Ovary (tissue), 9 donors: Measurements from ENCODE around the gene SELENOT. TPM values are rescaled to one million over a fixed set of nuclear protein-coding genes. Genes with fewer than 3 reads are reported as not detected.
A peak's percentile ranks its signal among the peaks of the same experiment; 100 is the strongest.

Experiments
- DNase-seq, 5 donors: peaks; one replicate each; pipeline ENCODE4 v3.0.0-alpha.2; 2019 to 2020
- H3K27ac ChIP-seq, 2 donors: fragments of 200-600 bp; one replicate each; pipeline versions ENCODE4 v1.5.1 to v1.8.0; 2019 to 2022
- H3K27me3 ChIP-seq: fragments of 200-600 bp; one replicate; pipeline ENCODE4 v1.8.0; 2022
- H3K36me3 ChIP-seq: fragments of 200-600 bp; sonication (generic); one replicate; pipeline ENCODE4 v1.5.1; 2019
- H3K4me1 ChIP-seq: one replicate; pipeline ENCODE4 v1.8.1; 2013; ENCODE audit warnings: mild to moderate bottlenecking, moderate library complexity; ENCODE audit not compliant: insufficient read depth
- H3K4me3 ChIP-seq: fragments of 200-600 bp; sonication (generic); one replicate; pipeline ENCODE4 v1.5.1; 2017
- H3K9me3 ChIP-seq, 2 donors: fragments of 200-600 bp in 1 of 2; sonication (generic) in 1 of 2; one replicate each; pipeline versions ENCODE4 v1.5.1 to v1.8.1; 2013 to 2019; ENCODE audit warnings: mild to moderate bottlenecking in 1 of 2, moderate library complexity in 1 of 2
- CTCF ChIP-seq, 3 donors: fragments of 450-650 bp in 2 of 3; fragments of 200-600 bp in 1 of 3; IDR thresholded peaks; one replicate each; pipeline versions ENCODE4 v1.5.1 to v1.8.0; 2016 to 2022; ENCODE audit warnings: antibody characterized with exemption in 3 of 3, mild to moderate bottlenecking in 1 of 3
- EP300 ChIP-seq: sonication (generic); formaldehyde crosslinking; IDR thresholded peaks from one replicate; pipeline ENCODE4 v1.6.1; 2017; ENCODE audit warnings: antibody characterized with exemption
- POLR2A ChIP-seq: fragments of 450-650 bp; IDR thresholded peaks from one replicate; pipeline ENCODE4 v1.6.1; 2017; ENCODE audit warnings: antibody characterized with exemption, mild to moderate bottlenecking, moderate library complexity
- WGBS, 3 donors: extraction: QIAGEN DNeasy Blood & Tissue Kit in 1 of 3; methylation state at CpG; one replicate each; pipeline versions ENCODE4 v1.1.5 to v1.1.7; 2013 to 2017; 5-methylcytosine and 5-hydroxymethylcytosine counted together
- intact Hi-C, 4 donors: fragments of 100-400 bp; cut with DNase I; formaldehyde crosslinking; loops; one replicate each; pipeline versions ENCODE4 v1.11.0 to v1.15.1; 2022 to 2023
- polyA plus RNA-seq, 2 donors: library from polyadenylated mRNA; stranded (reverse); fragments of 200-250 nt in 1 of 2; fragments of 350-450 nt in 1 of 2; fragmentation: Illumina TruSeq in 1 of 2; extraction: RNeasy Lipid Tissue Mini Kit (QIAGEN cat#74804) in 1 of 2; gene quantifications; one replicate each; pipeline ENCODE4 v1.2.3, GENCODE V29; 2013 to 2014
- total RNA-seq, 7 donors: library from RNA; depleted of rRNA in 2 of 7; stranded (reverse); fragments of >200 nt in 2 of 7; fragmentation: NEBNext Ultra II Directional in 3 of 7; extraction: Animal tissue kit (Norgen Biotek cat#: 25700) in 3 of 7; gene quantifications; one replicate each; pipeline versions ENCODE4 v1.1.0 to v1.2.4, GENCODE V29; 2016 to 2023
- donor health status: DM: no; HTN: no; CAD: no; lungs with moderate emphysema.
- donor health status: DM: no; HTN: no; CAD: no.
- donor health status: Bipolar disorder and iron deficiency.
- donor health status: DM: yes; HTN: yes; CAD: no.
- donor health status: DM: no; HTN: no; CAD: no.
- donor health status: DM: yes; HTN: yes; CAD: no.

SELENOT gene
- total and polyA plus RNA-seq, 9 donors = 43.4 to 98.1 (median 69.1) TPM

GRCh38 chr3:150602426-150603152 lies 532 bp upstream of the SELENOT start:
- DNase-seq = no peak
- no peak for TF ChIP-seq CTCF (IDR thresholded peaks at IDR 0.05)
- no peak for TF ChIP-seq EP300
- TF ChIP-seq POLR2A = no peak
- Histone ChIP-seq H3K27me3 (no peaks in the 10 kb centered on the region), H3K4me1 (peaks cover 10% of the 10 kb centered on the region), H3K36me3 (no peaks in the 10 kb centered on the region), H3K4me3 (peak overlapping the region; percentile 53), H3K9me3 (no peaks in the 10 kb centered on the region), H3K27ac (peak overlapping the region; percentile 93 to 94)
- intact Hi-C loops = loop anchor here in 1 of 4 donors (10.0 kb wide), 1 partner anchor 58 kb away; the partner anchor contains the start of genes EIF2A and SERP1
- 17 to 24% (median 19%) methylated on average over 6 of the region's 6 CpGs for WGBS, 3 donors

- Histone ChIP-seq H3K36me3 (no peaks in the 10 kb centered on the region), H3K4me1 (peaks cover 10% of the 10 kb centered on the region), H3K9me3 (no peaks in the 10 kb centered on the region), H3K27ac (peak overlapping the region; percentile 93 to 94), H3K4me3 (peak overlapping the region; percentile 53), H3K27me3 (no peaks in the 10 kb centered on the region)
- no peak for DNase-seq
- intact Hi-C loops = loop anchor here in 1 of 4 donors (10.0 kb wide), 1 partner anchor 59 kb away; the partner anchor contains the start of genes EIF2A and SERP1
- WGBS, 3 donors = 0% methylated on average over 11 of the region's 11 CpGs
- TF ChIP-seq CTCF (IDR thresholded peaks at IDR 0.05) = no peak
- no peak for TF ChIP-seq EP300
- no peak for TF ChIP-seq POLR2A
Measured at GRCh38 chr3:150603980-150604319, 829 bp downstream of the SELENOT start.

- Histone ChIP-seq H3K36me3 (no peaks in the 10 kb centered on the region), H3K4me1 (peaks cover 14% of the 10 kb centered on the region), H3K27ac (no peak overlapping the region), H3K27me3 (no peaks in the 10 kb centered on the region), H3K9me3 (no peaks in the 10 kb centered on the region), H3K4me3 (no peak overlapping the region)
- intact Hi-C loops = loop anchor here in 1 of 4 donors (10.0 kb wide), 1 partner anchor 61 kb away; the partner anchor contains the start of genes EIF2A and SERP1
- DNase-seq = no peak
- WGBS, 3 donors = 87 to 88% (median 88%) methylated on average over 9 of the region's 9 CpGs
- TF ChIP-seq EP300 (no peak), CTCF (IDR thresholded peaks at IDR 0.05) (no peak), POLR2A (no peak)
Measured at GRCh38 chr3:150605998-150606641, 3.0 kb downstream of the SELENOT start.

GRCh38 chr3:150607267-150608065 lies 4.3 kb downstream of the SELENOT start:
- Histone ChIP-seq H3K4me1 (peaks cover 11% of the 10 kb centered on the region), H3K9me3 (no peaks in the 10 kb centered on the region), H3K27ac (no peak overlapping the region), H3K4me3 (no peak overlapping the region), H3K36me3 (no peaks in the 10 kb centered on the region), H3K27me3 (no peaks in the 10 kb centered on the region)
- DNase-seq = no peak
- intact Hi-C loops = loop anchor here in 1 of 4 donors (10.0 kb wide), 1 partner anchor 63 kb away; the partner anchor contains the start of genes EIF2A and SERP1
- 84 to 90% (median 89%) methylated on average over 8 of the region's 8 CpGs for WGBS, 3 donors
- TF ChIP-seq EP300 = no peak
- no peak for TF ChIP-seq POLR2A
- no peak for TF ChIP-seq CTCF (IDR thresholded peaks at IDR 0.05)
